GM10266 (cell line): ENCODE results near the gene CCDC159.
"Not testable (repeated sequence)": the region's sequence is repeated elsewhere in the genome, so short reads cannot be mapped to it uniquely, and the experiment has no call there.

Experiments
- DNase-seq: peaks from one replicate; pipeline ENCODE4 v3.0.0; 2012; ENCODE audit errors: extremely low spot score
- TF ChIP-seq, protein P1 (sequence below): IDR thresholded peaks from 2 replicates; pipeline ENCODE4 v1.5.1; 2012; ENCODE audit warnings: mild to moderate bottlenecking, low read depth; ENCODE audit not compliant: control insufficient read depth, insufficient read depth; ENCODE audit errors: missing control alignments

CCDC159 gene

DNA sequence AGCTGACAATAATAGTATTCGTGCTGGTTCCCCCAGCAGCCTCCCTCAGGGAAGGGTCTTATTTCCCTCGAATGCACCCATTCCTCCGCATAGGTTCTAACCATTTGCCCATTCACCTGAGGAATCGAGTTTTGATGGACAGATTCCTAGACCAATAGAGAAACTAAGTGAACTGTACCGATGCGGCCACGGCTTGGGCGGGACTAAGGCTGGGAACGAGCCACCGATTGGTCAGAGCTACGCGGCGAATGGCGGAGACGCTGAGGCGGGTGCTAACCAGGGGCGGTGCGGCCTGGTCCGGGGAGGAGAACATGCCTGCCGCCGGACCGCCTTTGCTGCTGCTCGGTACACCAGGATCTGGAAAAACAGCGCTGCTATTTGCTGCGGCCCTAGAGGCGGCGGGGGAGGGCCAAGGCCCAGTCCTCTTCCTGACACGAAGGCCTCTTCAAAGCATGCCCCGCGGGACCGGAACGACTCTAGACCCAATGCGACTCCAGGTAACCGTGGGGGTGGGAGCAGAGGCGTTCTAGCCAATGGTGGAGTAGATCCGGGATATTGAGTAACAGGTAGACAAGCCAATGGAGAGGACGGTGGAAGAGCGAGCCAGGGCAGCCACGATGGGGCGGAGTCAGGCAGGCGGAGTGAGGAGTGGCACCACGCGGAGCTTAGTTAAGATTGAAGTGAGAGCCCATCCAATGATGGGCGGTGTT, 28.3 kb downstream of the CCDC159 start, which contains the start of gene SWSAP1:
TSS of gene SWSAP1 (plus strand) at position 234 of the 710 bp plus-strand sequence. CDS start at position 249, 15 bp downstream.
- peak; percentile 98 for DNase-seq
- TF ChIP-seq, protein P1, sequence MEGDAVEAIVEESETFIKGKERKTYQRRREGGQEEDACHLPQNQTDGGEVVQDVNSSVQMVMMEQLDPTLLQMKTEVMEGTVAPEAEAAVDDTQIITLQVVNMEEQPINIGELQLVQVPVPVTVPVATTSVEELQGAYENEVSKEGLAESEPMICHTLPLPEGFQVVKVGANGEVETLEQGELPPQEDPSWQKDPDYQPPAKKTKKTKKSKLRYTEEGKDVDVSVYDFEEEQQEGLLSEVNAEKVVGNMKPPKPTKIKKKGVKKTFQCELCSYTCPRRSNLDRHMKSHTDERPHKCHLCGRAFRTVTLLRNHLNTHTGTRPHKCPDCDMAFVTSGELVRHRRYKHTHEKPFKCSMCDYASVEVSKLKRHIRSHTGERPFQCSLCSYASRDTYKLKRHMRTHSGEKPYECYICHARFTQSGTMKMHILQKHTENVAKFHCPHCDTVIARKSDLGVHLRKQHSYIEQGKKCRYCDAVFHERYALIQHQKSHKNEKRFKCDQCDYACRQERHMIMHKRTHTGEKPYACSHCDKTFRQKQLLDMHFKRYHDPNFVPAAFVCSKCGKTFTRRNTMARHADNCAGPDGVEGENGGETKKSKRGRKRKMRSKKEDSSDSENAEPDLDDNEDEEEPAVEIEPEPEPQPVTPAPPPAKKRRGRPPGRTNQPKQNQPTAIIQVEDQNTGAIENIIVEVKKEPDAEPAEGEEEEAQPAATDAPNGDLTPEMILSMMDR, result no peak

DNA sequence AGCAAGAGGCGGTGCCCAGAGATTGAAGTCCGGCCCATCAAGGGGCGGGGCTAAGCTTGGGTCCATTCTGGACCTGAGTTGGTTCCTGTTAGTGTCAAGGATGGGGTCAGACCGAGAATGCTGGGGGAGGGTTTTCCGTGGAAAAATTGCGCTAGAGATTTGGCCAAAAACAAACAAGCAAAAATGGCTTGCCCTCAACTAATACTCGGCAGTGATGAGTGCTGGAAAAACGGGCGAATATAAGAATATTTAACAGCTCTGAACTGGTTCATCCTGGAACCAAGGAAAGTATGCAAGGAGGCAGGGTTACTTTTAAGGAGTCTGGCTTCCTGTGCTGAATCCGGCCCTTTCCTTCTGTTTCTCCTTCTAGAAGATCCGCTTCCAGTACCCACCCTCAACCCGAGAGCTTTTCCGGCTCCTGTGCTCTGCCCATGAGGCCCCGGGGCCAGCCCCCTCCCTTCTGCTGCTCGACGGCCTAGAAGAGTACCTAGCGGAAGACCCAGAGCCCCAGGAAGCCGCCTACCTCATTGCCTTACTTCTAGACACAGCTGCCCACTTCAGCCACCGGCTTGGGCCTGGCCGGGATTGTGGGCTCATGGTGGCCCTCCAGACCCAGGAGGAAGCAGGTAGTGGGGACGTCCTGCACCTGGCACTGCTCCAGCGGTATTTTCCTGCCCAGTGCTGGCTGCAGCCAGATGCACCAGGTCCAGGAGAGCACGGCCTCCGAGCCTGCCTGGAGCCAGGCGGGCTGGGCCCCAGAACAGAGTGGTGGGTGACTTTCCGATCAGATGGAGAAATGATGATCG, 29.0 kb downstream of the CCDC159 start:
- no peak for DNase-seq

DNA sequence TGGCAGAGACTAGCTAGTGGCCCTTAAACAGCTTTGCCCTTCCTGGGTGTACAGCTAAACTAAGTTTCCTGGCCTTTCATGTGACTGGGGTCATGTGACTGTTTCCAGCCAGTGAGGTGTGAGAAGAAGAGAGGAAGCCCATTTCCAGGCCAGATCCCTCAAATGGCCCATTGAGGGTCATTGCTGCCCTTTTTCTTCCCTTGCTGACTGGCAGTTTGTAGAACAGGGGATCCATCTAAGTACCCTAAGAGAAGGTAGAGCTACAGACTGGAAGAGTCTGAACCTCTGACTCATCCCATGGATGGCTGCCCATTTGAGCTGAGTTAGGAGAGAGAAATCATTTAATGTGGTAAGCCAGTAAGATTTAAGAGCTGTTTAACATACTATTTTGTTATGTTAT, 30.9 kb downstream of the CCDC159 start:
- DNase-seq, result no peak
- TF ChIP-seq, protein P1, result no peak

More for the DNA sequence above, 29.0 kb downstream of the CCDC159 start:
- TF ChIP-seq, protein P1, result no peak

DNA sequence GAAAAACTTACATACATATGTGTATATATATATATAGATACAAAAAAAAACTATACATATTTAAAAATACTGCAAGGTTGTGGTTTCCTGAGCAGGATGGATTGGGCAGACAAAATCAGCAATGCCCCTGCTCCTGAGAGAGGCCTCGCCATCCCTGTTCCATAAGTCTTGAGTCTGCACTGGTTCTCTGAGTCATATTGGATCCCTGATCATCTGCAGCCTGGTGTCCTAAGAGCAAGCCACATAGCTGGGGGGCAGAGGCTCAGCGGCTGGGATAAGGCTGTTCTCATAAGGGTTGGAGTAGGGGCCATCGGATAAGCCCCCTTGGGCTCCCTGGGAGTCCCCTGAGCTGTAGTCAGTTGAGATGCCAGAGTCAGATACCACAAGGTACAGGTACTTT, 31.4 kb downstream of the CCDC159 start:
- no peak for DNase-seq

DNA sequence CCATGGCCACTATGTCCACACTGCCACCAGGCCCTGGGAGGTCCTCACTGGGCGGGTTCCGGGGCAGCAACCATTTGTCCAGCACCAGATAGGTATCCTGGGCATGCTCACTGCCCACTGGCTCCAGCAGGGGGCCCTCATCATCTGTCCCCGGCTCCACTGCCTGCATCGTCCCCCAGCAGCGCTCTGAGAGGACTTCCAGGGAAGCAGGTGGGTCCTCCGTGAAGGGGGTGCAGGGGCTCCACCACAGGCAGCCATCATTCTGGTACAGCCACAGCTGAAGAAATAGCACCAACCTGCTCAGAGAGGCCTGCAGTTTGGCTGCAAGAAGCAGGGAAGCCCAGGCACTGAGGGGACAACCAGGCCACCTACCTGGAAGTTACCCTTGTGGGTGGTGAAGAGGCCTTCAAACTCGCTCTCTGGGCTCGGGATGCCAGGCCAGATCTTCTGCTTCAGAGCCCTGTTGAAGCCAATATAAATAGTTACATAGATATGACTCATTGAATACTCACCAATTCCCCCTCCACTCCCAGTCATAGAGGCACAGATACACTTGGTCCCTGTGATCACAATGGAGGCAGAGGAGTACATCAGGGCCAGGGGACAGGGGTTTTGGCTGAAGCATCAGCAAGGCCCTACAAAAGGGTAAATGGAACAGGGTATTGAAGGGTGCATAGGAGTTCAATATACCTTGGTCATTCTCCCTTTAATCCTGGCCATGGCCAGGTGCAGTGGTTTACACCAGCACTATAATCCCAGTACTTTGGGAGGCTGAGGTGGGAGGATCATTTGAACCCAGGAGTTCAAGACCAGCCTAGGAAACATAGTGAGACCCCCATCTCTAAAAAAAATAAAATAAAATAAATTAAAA, 32.2 kb downstream of the CCDC159 start:
- DNase-seq, result no peak

More for the DNA sequence above, 31.4 kb downstream of the CCDC159 start:
- TF ChIP-seq, protein P1, result no peak

DNA sequence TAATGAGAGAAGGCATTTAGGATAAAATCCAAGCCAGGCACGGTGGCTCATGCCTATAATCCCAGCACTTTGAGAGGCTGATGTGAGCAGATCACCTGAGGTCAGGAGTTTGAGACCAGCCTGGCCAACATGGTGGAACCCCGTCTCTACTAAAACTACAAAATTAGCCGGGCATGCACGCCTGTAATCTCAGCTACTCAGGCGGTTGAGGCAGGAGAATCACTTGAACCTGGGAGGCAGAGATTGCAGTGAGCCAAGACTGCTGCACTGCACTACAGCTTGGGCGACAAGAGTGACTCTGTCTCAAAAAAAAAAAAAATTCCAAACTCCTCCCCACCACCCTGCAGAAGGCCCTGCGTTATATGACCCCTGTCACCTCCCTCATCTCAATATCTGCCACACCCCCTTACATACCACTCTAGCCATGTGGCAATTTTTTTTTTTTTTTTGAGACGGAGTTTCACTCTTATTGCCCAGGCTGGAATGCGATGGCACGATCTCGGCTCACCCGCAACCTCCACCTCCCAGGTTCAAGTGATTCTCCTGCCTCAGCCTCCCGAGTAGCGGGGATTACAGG, 33.0 kb downstream of the CCDC159 start:
- not testable (repeated sequence) for DNase-seq

More for the DNA sequence above, 32.2 kb downstream of the CCDC159 start:
- TF ChIP-seq, protein P1, result peak; percentile 63

DNA sequence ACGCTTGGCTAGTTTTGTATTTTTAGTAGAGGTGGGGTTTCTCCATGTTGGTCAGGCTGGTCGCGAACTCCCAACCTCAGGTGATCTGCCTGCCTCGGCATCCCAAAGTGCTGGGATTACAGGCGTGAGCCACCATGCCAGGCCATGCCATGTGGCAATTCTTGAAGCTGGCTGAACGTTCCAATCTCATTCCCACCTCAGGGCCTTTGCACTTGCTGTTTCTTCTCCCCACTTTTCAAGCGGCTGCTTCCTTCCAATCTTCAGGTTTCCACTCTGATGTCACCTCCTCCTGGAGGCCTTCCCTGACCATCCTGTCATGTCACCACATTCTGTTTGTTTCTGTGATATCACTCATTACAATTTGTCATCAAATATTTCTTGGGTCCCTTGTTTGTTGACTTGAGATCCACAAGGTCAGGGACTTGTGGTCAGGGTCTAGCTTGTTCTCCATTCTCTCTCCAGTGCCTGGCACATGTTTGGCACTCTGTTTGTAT, 33.6 kb downstream of the CCDC159 start:
- no peak for DNase-seq
- TF ChIP-seq, protein P1, result no peak
